Activated T-helper 17 cell treated with anti-CD3 and anti-CD28 coated beads, Interleukin-2, amount 50 U/mL, for 72 hours (primary cell): Measurements from ENCODE around the gene PIAS2. TPM values are rescaled to one million over a fixed set of nuclear protein-coding genes. Genes with fewer than 3 reads are reported as not detected.

ENCODE experiments used
- total RNA-seq, 2 donors: library from RNA; stranded (reverse); gene quantifications; one replicate each; pipeline ENCODE4 v1.2.3, GENCODE V29; 2022

Gene PIAS2
- total RNA-seq, 2 donors from 2014 or later = 20.0 to 27.3 TPM

Other genes with a start within 250 kb of the PIAS2 start
- under 1 TPM in 1 of 2 donors, not detected in 1; 0.19 TPM for gene ST8SIA5, start 160.5 kb downstream of the PIAS2 start, total RNA-seq
- gene KATNAL2, start 95 bp upstream of the PIAS2 start, total RNA-seq = under 1 TPM; 0.39 to 0.53 TPM
- gene ELOA2, start 118.1 kb upstream of the PIAS2 start, total RNA-seq = not detected
- 10 to 100 TPM; 24.5 to 33.5 TPM for gene HDHD2, start 233.0 kb upstream of the PIAS2 start, total RNA-seq